Panc1 (cell line): Measurements from ENCODE around the gene PMP22. TPM values are rescaled to one million over a fixed set of nuclear protein-coding genes. Genes with fewer than 3 reads are reported as not detected.

ENCODE experiments used
- ATAC-seq: fragments of 200-7000 bp; cut with Tn5 transposase; 2 replicates; pipeline ENCODE4 v1.9.1; 2020; ENCODE audit warnings: mild to moderate bottlenecking, moderate library complexity
- BruUV-seq: library from RNA; stranded (reverse); fragments of 400-500 nt; replicated peaks from 2 replicates; lab custom pipeline; 2021; lab: Mats Ljungman, UMichigan
- CTCF ChIA-PET: fragments of 300-600 bp; sonication (Branson Sonifier 250); formaldehyde crosslinking; loops from one replicate; lab custom pipeline; 2022; ENCODE audit warnings: antibody characterized with exemption; lab: Charles Lee
- POLR2A ChIA-PET: fragments of 300-600 bp; sonication (Branson Sonifier 250); formaldehyde crosslinking; loops from one replicate; lab custom pipeline; 2022; ENCODE audit warnings: antibody characterized with exemption; lab: Charles Lee
- DNase-seq: peaks from one replicate; pipeline ENCODE4 v3.0.0-alpha.2; 2010; ENCODE audit warnings: low read depth, low spot score
- H3K27ac ChIP-seq: 2 replicates; pipeline ENCODE4 v1.5.1; 2011; ENCODE audit warnings: mild to moderate bottlenecking, low read length, inconsistent platforms
- H3K27me3 ChIP-seq: fragments of 200-500 bp; sonication (Bioruptor generic); 2 replicates; pipeline ENCODE4 v1.6.0; 2014; ENCODE audit warnings: low read length, inconsistent platforms; ENCODE audit not compliant: control insufficient read depth, insufficient read depth
- H3K36me3 ChIP-seq: fragments of 200-500 bp; sonication (Bioruptor generic); 2 replicates; pipeline ENCODE4 v1.5.1; 2014; ENCODE audit warnings: inconsistent platforms, mild to moderate bottlenecking, low read length, moderate library complexity; ENCODE audit not compliant: control insufficient read depth, insufficient read depth
- H3K4me1 ChIP-seq: 2 replicates; pipeline ENCODE4 v1.5.1; 2011; ENCODE audit warnings: inconsistent platforms, mild to moderate bottlenecking, low read length, moderate library complexity; ENCODE audit not compliant: control insufficient read depth, insufficient read depth
- H3K4me3 ChIP-seq, 2 experiments: 2 replicates each; pipeline ENCODE4 v1.5.1; 2011 to 2012; ENCODE audit warnings: low read depth in 2 of 2, low read length in 2 of 2, mild to moderate bottlenecking in 2 of 2, inconsistent platforms in 1 of 2, moderate library complexity in 1 of 2
- H3K9me3 ChIP-seq: fragments of 200-500 bp; sonication (Bioruptor generic); 2 replicates; pipeline ENCODE4 v1.5.1; 2014; ENCODE audit warnings: low read depth, mild to moderate bottlenecking, inconsistent platforms, low read length, moderate library complexity; ENCODE audit not compliant: control insufficient read depth, insufficient read depth
- POLR2AphosphoS5 ChIP-seq: IDR thresholded peaks from 2 replicates; pipeline ENCODE4 v1.6.1; 2012; ENCODE audit warnings: mild to moderate bottlenecking, low read depth, low read length, moderate library complexity
- SIN3A ChIP-seq: IDR thresholded peaks from 2 replicates; pipeline ENCODE4 v1.6.1; 2012; ENCODE audit warnings: low read depth, mild to moderate bottlenecking, low read length, moderate library complexity, borderline replicate concordance; ENCODE audit not compliant: insufficient read depth
- TCF7L2 ChIP-seq: IDR thresholded peaks from 2 replicates; pipeline ENCODE4 v1.6.1; 2011; ENCODE audit warnings: mild to moderate bottlenecking, low read depth, low read length, inconsistent platforms
- in situ Hi-C: cut with HindIII; loops from 2 replicates; pipeline ENCODE4 v1.10.0; 2016; ENCODE audit warnings: low sequenced_read_pairs, low pct_unique_long_range_greater_than_20kb
- intact Hi-C: fragments of 100-400 bp; cut with micrococcal nuclease; formaldehyde crosslinking; loops from one replicate; pipeline ENCODE4 v1.10.0; 2022; ENCODE audit not compliant: unreplicated experiment
- total RNA-seq: library from RNA; stranded (reverse); gene quantifications from one replicate; pipeline ENCODE4 v1.2.1, GENCODE V29; 2021; ENCODE audit not compliant: unreplicated experiment
- TF ChIP-seq, protein P1 (sequence below), 2 experiments: IDR thresholded peaks; 2 replicates each; pipeline ENCODE4 v1.6.1; 2011 to 2012; ENCODE audit warnings: low read depth in 2 of 2, control low read depth in 1 of 2, low read length in 1 of 2, mild to moderate bottlenecking in 1 of 2, moderate library complexity in 1 of 2; ENCODE audit not compliant: insufficient read depth in 1 of 2
- TF ChIP-seq, protein P2 (sequence below): fragments of 450-650 bp; IDR thresholded peaks from 2 replicates; pipeline ENCODE4 v1.5.1; 2017; ENCODE audit warnings: mild to moderate bottlenecking

The PMP22 gene
- total RNA-seq, 1 experiment from 2014 or later, result 6.0 TPM

- TF ChIP-seq TCF7L2 (no peak), POLR2AphosphoS5 (no peak), SIN3A (no peak)
- TF ChIP-seq, protein P1, sequence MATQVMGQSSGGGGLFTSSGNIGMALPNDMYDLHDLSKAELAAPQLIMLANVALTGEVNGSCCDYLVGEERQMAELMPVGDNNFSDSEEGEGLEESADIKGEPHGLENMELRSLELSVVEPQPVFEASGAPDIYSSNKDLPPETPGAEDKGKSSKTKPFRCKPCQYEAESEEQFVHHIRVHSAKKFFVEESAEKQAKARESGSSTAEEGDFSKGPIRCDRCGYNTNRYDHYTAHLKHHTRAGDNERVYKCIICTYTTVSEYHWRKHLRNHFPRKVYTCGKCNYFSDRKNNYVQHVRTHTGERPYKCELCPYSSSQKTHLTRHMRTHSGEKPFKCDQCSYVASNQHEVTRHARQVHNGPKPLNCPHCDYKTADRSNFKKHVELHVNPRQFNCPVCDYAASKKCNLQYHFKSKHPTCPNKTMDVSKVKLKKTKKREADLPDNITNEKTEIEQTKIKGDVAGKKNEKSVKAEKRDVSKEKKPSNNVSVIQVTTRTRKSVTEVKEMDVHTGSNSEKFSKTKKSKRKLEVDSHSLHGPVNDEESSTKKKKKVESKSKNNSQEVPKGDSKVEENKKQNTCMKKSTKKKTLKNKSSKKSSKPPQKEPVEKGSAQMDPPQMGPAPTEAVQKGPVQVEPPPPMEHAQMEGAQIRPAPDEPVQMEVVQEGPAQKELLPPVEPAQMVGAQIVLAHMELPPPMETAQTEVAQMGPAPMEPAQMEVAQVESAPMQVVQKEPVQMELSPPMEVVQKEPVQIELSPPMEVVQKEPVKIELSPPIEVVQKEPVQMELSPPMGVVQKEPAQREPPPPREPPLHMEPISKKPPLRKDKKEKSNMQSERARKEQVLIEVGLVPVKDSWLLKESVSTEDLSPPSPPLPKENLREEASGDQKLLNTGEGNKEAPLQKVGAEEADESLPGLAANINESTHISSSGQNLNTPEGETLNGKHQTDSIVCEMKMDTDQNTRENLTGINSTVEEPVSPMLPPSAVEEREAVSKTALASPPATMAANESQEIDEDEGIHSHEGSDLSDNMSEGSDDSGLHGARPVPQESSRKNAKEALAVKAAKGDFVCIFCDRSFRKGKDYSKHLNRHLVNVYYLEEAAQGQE (IDR thresholded peaks at IDR 0.05; ENCODE audit: insufficient read depth in 1 of 2, low read depth in 2 of 2, low read length in 1 of 2), result no peak
- TF ChIP-seq, protein P2, sequence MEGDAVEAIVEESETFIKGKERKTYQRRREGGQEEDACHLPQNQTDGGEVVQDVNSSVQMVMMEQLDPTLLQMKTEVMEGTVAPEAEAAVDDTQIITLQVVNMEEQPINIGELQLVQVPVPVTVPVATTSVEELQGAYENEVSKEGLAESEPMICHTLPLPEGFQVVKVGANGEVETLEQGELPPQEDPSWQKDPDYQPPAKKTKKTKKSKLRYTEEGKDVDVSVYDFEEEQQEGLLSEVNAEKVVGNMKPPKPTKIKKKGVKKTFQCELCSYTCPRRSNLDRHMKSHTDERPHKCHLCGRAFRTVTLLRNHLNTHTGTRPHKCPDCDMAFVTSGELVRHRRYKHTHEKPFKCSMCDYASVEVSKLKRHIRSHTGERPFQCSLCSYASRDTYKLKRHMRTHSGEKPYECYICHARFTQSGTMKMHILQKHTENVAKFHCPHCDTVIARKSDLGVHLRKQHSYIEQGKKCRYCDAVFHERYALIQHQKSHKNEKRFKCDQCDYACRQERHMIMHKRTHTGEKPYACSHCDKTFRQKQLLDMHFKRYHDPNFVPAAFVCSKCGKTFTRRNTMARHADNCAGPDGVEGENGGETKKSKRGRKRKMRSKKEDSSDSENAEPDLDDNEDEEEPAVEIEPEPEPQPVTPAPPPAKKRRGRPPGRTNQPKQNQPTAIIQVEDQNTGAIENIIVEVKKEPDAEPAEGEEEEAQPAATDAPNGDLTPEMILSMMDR, result no peak
- in situ Hi-C loops (no loop called here), intact Hi-C loops (no loop called here)
- H3K9me3 ChIP-seq, result no peaks in the 10 kb centered on the region
- ChIA-PET POLR2A (no interaction called here), CTCF (no interaction called here)
- DNase-seq (no peak), ATAC-seq (no peak)
- no peak overlapping the region for H3K4me3 ChIP-seq
- peaks cover 2% of the 10 kb centered on the region; the same call in 1 of the 2 replicates for H3K27me3 ChIP-seq
- BruUV-seq, result no TSS peak
- no peaks in the 10 kb centered on the region for H3K4me1 ChIP-seq
- no peak overlapping the region for H3K27ac ChIP-seq
- H3K36me3 ChIP-seq, result no peaks in the 10 kb centered on the region
Measured at GRCh38 chr17:15309236-15309635, 44.1 kb upstream of the PMP22 start.

GRCh38 chr17:15308758-15309157 is 43.6 kb upstream of the PMP22 start:
- no peak for ATAC-seq
- peaks cover 2% of the 10 kb centered on the region; the same call in 1 of the 2 replicates for H3K27me3 ChIP-seq
- no peak overlapping the region for H3K27ac ChIP-seq
- in situ Hi-C loops, result no loop called here
- ChIA-PET CTCF (no interaction called here), POLR2A (no interaction called here)
- no peak for DNase-seq
- no peak overlapping the region for H3K4me3 ChIP-seq
- no peaks in the 10 kb centered on the region for H3K9me3 ChIP-seq
- no peaks in the 10 kb centered on the region for H3K4me1 ChIP-seq
- intact Hi-C loops, result no loop called here
- BruUV-seq, result no TSS peak
- TF ChIP-seq, protein P1 (IDR thresholded peaks at IDR 0.05; ENCODE audit: insufficient read depth in 1 of 2, low read depth in 2 of 2, low read length in 1 of 2), result no peak
- TF ChIP-seq TCF7L2 (no peak), SIN3A (no peak), POLR2AphosphoS5 (no peak)
- TF ChIP-seq, protein P2, result no peak
- H3K36me3 ChIP-seq, result no peaks in the 10 kb centered on the region
